Keratinocyte (primary cell): Measurements from ENCODE around the gene ANKK1. TPM values are rescaled to one million over a fixed set of nuclear protein-coding genes. Genes with fewer than 3 reads are reported as not detected.

Experiments
- DNase-seq: peaks from one replicate; pipeline ENCODE4 v3.0.0-alpha.2; 2011; ENCODE audit warnings: low read depth, missing footprints, low spot score
- FAIRE-seq: peaks from 2 replicates; lab custom pipeline; 2011; peaks lifted over from hg19 to GRCh38; lab: Jason Lieb, UNC
- H2AFZ ChIP-seq: 2 replicates; pipeline ENCODE4 v1.6.0; 2012; ENCODE audit warnings: low read length, control low read depth, inconsistent platforms; ENCODE audit not compliant: control insufficient read depth
- H3K27ac ChIP-seq: 2 replicates; pipeline ENCODE4 v1.5.1; 2011; ENCODE audit warnings: low read length; ENCODE audit not compliant: control insufficient read depth, insufficient read depth
- H3K27me3 ChIP-seq: 3 replicates; pipeline ENCODE4 v1.6.0; 2011; ENCODE audit warnings: low read length; ENCODE audit not compliant: control insufficient read depth, insufficient read depth; ENCODE audit errors: extremely low read depth
- H3K36me3 ChIP-seq, 2 experiments: 2 replicates in 1 of 2; 3 replicates in 1 of 2; pipeline ENCODE4 v1.5.1; 2011; ENCODE audit warnings: low read length in 2 of 2, mild to moderate bottlenecking in 1 of 2; ENCODE audit not compliant: control insufficient read depth in 2 of 2, insufficient read depth in 2 of 2; ENCODE audit errors: extremely low read depth in 1 of 2
- H3K4me1 ChIP-seq: 3 replicates; pipeline ENCODE4 v1.5.1; 2011; ENCODE audit warnings: low read length; ENCODE audit not compliant: control insufficient read depth, insufficient read depth; ENCODE audit errors: extremely low read depth
- H3K4me2 ChIP-seq: 3 replicates; pipeline ENCODE4 v1.6.0; 2011; ENCODE audit warnings: low read depth, low read length; ENCODE audit not compliant: control insufficient read depth, insufficient read depth; ENCODE audit errors: extremely low read depth
- H3K4me3 ChIP-seq, 3 experiments: fragments of 200-600 bp in 1 of 3; sonication (generic) in 1 of 3; 2 replicates in 2 of 3; 3 replicates in 1 of 3; pipeline ENCODE4 v1.5.1; 2011 to 2016; ENCODE audit warnings: low read length in 3 of 3, mild to moderate bottlenecking in 3 of 3, control low read depth in 2 of 3, inconsistent platforms in 1 of 3, low read depth in 1 of 3, mixed read lengths in 1 of 3, mixed run types in 1 of 3, moderate library complexity in 1 of 3; ENCODE audit not compliant: control insufficient read depth in 2 of 3, insufficient read depth in 2 of 3; ENCODE audit errors: extremely low read depth in 1 of 3
- H3K79me2 ChIP-seq: 2 replicates; pipeline ENCODE4 v1.6.0; 2012; ENCODE audit warnings: low read length; ENCODE audit not compliant: control insufficient read depth, insufficient read depth
- H3K9ac ChIP-seq: 3 replicates; pipeline ENCODE4 v1.6.0; 2011; ENCODE audit warnings: low read length; ENCODE audit not compliant: control insufficient read depth, insufficient read depth; ENCODE audit errors: extremely low read depth
- H3K9me1 ChIP-seq: 3 replicates; pipeline ENCODE4 v1.6.0; 2011; ENCODE audit warnings: low read length; ENCODE audit not compliant: control insufficient read depth, insufficient read depth; ENCODE audit errors: extremely low read depth
- H3K9me3 ChIP-seq: 2 replicates; pipeline ENCODE4 v1.5.1; 2012; ENCODE audit warnings: low read depth, low read length; ENCODE audit not compliant: control insufficient read depth
- H4K20me1 ChIP-seq: 3 replicates; pipeline ENCODE4 v1.6.0; 2011; ENCODE audit warnings: low read length; ENCODE audit not compliant: control insufficient read depth, insufficient read depth; ENCODE audit errors: extremely low read depth
- CTCF ChIP-seq, 3 experiments: IDR thresholded peaks in 1 of 3; conservative IDR thresholded peaks in 1 of 3; optimal IDR thresholded peaks in 1 of 3; 2 replicates in 2 of 3; 3 replicates in 1 of 3; pipeline versions ENCODE3 to v1.5.1; 2011; ENCODE audit warnings: low read length in 3 of 3, mild to moderate bottlenecking in 3 of 3, moderate library complexity in 2 of 3, control low read depth in 1 of 3, inconsistent platforms in 1 of 3; ENCODE audit not compliant: insufficient read depth in 2 of 3; ENCODE audit errors: extremely low read depth in 1 of 3
- EZH2 ChIP-seq: IDR thresholded peaks from one replicate; pipeline ENCODE4 v1.6.1; 2012; ENCODE audit warnings: inconsistent platforms, mild to moderate bottlenecking, low read length, moderate library complexity
- dilution Hi-C: fragments of 300-500 bp; cut with MboI; formaldehyde crosslinking; loops from one replicate; pipeline ENCODE4 v1.7.0; 2020; ENCODE audit warnings: low sequenced_read_pairs; ENCODE audit not compliant: extremely low pct_ligation_motif_present
- polyA plus RNA-seq, 5 experiments: library from polyadenylated mRNA; depleted of rRNA in 3 of 5; stranded (reverse) in 3 of 5; stranded (forward) in 1 of 5; unstranded in 1 of 5; fragments of >200 nt; gene quantifications; 1 replicate in 1 of 5; 2 replicates in 3 of 5; 3 replicates in 1 of 5; pipeline versions ENCODE4 v1.2.1 to v1.2.3, GENCODE V29; 2011 to 2012; ENCODE audit warnings: missing spikeins in 2 of 5, low read depth in 1 of 5, low replicate concordance in 1 of 5

ANKK1 gene
- polyA plus RNA-seq, 1 donor (not counting 4 experiments of a cell fraction or from before 2014, with no cell fraction given), result 0.92 TPM

- Histone ChIP-seq H3K36me3 (peaks cover 12 to 29% of the 10 kb centered on the region in 2 experiments), H2AFZ (no peak overlapping the region), H3K4me1 (peaks cover 5% of the 10 kb centered on the region), H3K79me2 (no peaks in the 10 kb centered on the region), H4K20me1 (no peaks in the 10 kb centered on the region), H3K9ac (no peak overlapping the region), H3K4me2 (no peak overlapping the region), H3K27ac (no peak overlapping the region), H3K27me3 (no peaks in the 10 kb centered on the region), H3K9me1 (no peaks in the 10 kb centered on the region), H3K9me3 (no peaks in the 10 kb centered on the region), H3K4me3 (no peak overlapping the region)
- TF ChIP-seq EZH2, result no peak
- no peak for DNase-seq
- dilution Hi-C loops, result no loop called here
- FAIRE-seq, result no peak
Measured at GRCh38 chr11:113339929-113340589, 47.5 kb upstream of the ANKK1 start.

GRCh38 chr11:113341388-113342165 lies 46.0 kb upstream of the ANKK1 start:
- H4K20me1 ChIP-seq, result no peaks in the 10 kb centered on the region
- no peak for FAIRE-seq
- H3K4me2 ChIP-seq, result no peak overlapping the region
- TF ChIP-seq EZH2, result no peak
- TF ChIP-seq CTCF (optimal IDR thresholded peaks at IDR 0.05 in 1 of 3, IDR thresholded peaks at IDR 0.05 in 1 of 3, conservative IDR thresholded peaks at IDR 0.05 in 1 of 3; ENCODE audit: extremely low read depth in 1 of 3, insufficient read depth in 2 of 3, low read length in 3 of 3), result no peak
- dilution Hi-C loops, result no loop called here
- H3K4me1 ChIP-seq, result peaks cover 17% of the 10 kb centered on the region
- H3K36me3 ChIP-seq, result peaks cover 12 to 29% of the 10 kb centered on the region in 2 experiments
- H3K9me3 ChIP-seq, result no peaks in the 10 kb centered on the region
- no peak overlapping the region for H3K9ac ChIP-seq
- no peak overlapping the region for H3K4me3 ChIP-seq
- no peaks in the 10 kb centered on the region for H3K79me2 ChIP-seq
- no peak overlapping the region for H3K27ac ChIP-seq
- H2AFZ ChIP-seq, result no peak overlapping the region
- DNase-seq, result no peak
- H3K27me3 ChIP-seq, result no peaks in the 10 kb centered on the region
- H3K9me1 ChIP-seq, result no peaks in the 10 kb centered on the region
